ENCODE data around the gene NCAPG2.

NCAPG2 gene

DNA sequence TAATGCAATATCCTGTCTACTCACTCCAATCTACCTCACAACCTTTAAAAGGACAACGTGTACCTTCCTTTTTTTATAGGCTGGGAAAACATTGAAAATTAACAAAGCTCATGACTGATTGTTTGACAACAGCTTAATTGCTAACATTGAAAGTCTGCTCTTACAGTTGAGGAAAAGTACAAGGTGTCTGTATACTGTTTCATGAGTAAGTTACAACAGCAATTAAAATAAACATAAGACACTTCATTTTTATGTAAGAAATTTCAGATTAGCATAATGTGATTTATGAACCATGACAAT is 28.6 kb upstream of the NCAPG2 start:
- Histone ChIP-seq H3K27ac (ENCODE audit: low read length) (no peak overlapping the region), H3K9me3 (ENCODE audit: control insufficient read depth in 2 of 2, low read length in 2 of 2) (no peaks in the 10 kb centered on the region), H3K9ac (ENCODE audit: low read length in 2 of 2) (no peak overlapping the region), H3K4me1 (ENCODE audit: control insufficient read depth, insufficient read depth, low read length) (no peaks in the 10 kb centered on the region), H3K36me3 (ENCODE audit: control insufficient read depth in 2 of 2, insufficient read depth in 2 of 2, low read length in 2 of 2) (peaks cover 39 to 44% of the 10 kb centered on the region in 2 donors), H3K27me3 (ENCODE audit: control insufficient read depth in 1 of 2, insufficient read depth in 2 of 2, low read length in 2 of 2) (no peaks in the 10 kb centered on the region), H3K4me3 (ENCODE audit: low read length in 2 of 2) (no peak overlapping the region)

DNA sequence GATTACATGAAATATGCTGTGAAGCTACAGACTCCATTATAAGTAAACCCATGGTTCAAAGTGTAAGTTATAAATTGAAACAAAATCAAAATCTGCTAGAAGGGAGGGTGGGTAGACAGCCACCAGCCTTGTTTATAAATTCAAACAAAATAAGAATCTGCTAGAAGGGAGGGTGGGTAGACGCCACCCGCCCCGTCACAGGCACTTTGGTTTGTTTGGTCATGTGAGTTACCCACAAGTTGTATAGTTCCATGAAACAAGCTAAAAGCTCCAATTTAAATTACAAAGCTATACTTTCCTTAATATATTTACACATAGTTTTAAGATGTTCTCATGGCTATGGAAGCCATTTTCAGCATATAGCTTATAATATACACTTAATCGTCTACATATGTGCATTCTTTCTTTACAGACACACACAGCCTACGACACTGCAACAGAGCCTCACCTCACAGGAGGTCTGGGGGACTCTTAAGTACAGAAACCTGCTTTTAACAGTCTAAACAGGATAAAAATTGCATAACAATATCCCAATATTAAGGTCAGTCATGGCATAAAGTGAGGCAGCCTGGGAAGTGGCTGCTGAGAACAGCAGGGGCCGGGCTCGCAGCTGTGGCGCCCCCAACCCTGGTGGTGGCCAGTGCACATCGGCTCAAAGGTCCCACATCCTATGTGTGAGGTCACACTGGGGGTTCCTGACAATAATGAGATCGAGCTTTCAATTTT is 28.1 kb upstream of the NCAPG2 start:
- Histone ChIP-seq H3K9me3 (ENCODE audit: control insufficient read depth in 2 of 2, low read length in 2 of 2) (no peaks in the 10 kb centered on the region), H3K27ac (ENCODE audit: low read length) (no peak overlapping the region), H3K4me3 (ENCODE audit: low read length in 2 of 2) (no peak overlapping the region), H3K4me1 (ENCODE audit: control insufficient read depth, insufficient read depth, low read length) (no peaks in the 10 kb centered on the region), H3K9ac (ENCODE audit: low read length in 2 of 2) (no peak overlapping the region), H3K27me3 (ENCODE audit: control insufficient read depth in 1 of 2, insufficient read depth in 2 of 2, low read length in 2 of 2) (no peaks in the 10 kb centered on the region), H3K36me3 (ENCODE audit: control insufficient read depth in 2 of 2, insufficient read depth in 2 of 2, low read length in 2 of 2) (peaks cover 39 to 41% of the 10 kb centered on the region in 2 donors)

DNA sequence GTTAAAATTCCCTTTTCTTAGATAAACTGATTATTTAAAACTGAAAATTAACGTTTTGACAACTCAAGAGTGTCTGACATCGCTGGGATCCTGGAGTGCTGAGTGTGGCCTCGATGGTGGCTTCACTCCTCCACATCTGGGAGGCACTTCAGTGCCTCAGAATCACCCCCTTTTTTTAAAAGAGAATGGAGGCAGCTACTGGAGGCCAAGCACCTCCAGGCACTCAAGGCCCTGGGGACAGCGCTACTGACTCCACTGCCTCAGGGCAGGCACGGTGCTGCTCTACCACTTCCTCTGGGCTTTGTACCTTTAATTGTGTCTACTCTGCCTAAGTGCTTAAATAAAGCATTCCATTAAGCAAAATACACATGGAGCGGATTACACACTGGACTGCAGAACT is 27.2 kb upstream of the NCAPG2 start:
- Histone ChIP-seq H3K27me3 (ENCODE audit: control insufficient read depth in 1 of 2, insufficient read depth in 2 of 2, low read length in 2 of 2) (no peaks in the 10 kb centered on the region), H3K36me3 (ENCODE audit: control insufficient read depth in 2 of 2, insufficient read depth in 2 of 2, low read length in 2 of 2) (peaks cover 33 to 34% of the 10 kb centered on the region in 2 donors), H3K27ac (ENCODE audit: low read length) (no peak overlapping the region), H3K4me3 (ENCODE audit: low read length in 2 of 2) (no peak overlapping the region), H3K4me1 (ENCODE audit: control insufficient read depth, insufficient read depth, low read length) (no peaks in the 10 kb centered on the region), H3K9ac (ENCODE audit: low read length in 2 of 2) (no peak overlapping the region), H3K9me3 (ENCODE audit: control insufficient read depth in 2 of 2, low read length in 2 of 2) (no peaks in the 10 kb centered on the region)

DNA sequence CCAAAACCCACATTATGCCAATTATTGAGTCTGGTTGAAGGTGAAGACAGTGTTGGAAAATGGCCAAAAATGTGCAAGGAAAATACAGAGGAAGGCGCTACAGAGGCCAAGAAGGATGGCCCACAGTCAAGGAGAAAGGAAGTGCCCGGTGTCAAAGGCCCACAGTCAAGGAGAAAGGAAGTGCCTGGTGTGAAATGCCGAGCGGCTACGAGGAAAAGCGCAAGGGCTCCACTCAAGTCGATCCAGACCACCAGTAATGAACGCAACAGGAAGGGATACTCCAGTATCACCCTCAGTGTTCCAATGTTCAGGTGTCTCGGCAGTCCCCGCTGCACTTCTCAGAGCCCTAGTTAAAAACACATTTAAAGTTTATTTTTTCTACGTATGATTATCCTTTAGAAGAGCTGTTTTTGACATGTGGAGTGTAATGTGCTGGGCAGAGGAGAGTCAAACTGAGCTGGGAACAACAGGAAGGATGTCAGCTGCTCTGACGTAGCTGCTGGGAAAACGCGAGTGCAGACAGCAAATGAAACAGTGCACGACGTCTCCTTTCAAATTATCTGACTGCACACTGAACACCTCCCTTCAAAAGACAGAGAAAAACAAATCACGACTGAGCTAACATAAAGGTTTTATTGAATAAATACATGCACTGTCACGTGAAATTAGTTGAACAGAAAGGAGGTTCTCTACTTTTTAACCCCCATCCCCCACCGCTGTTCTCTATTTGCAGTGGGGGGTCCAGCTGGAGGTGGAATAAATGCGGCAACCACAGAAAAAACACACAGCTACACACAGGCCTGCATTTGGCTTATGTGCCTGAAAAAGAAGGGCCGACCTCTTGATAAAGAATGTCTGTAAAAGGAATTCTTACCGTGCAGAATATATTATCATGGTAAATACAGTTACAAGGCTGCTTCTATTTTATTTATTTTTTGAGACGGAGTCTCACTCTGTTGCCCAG is 26.1 kb upstream of the NCAPG2 start:
- Histone ChIP-seq H3K4me3 (ENCODE audit: low read length in 2 of 2) (no peak overlapping the region), H3K36me3 (ENCODE audit: control insufficient read depth in 2 of 2, insufficient read depth in 2 of 2, low read length in 2 of 2) (peaks cover 24 to 31% of the 10 kb centered on the region in 2 donors), H3K9ac (ENCODE audit: low read length in 2 of 2) (no peak overlapping the region), H3K27ac (ENCODE audit: low read length) (peak overlapping the region; percentile 18), H3K9me3 (ENCODE audit: control insufficient read depth in 2 of 2, low read length in 2 of 2) (no peaks in the 10 kb centered on the region), H3K4me1 (ENCODE audit: control insufficient read depth, insufficient read depth, low read length) (no peaks in the 10 kb centered on the region), H3K27me3 (ENCODE audit: control insufficient read depth in 1 of 2, insufficient read depth in 2 of 2, low read length in 2 of 2) (no peaks in the 10 kb centered on the region)

DNA sequence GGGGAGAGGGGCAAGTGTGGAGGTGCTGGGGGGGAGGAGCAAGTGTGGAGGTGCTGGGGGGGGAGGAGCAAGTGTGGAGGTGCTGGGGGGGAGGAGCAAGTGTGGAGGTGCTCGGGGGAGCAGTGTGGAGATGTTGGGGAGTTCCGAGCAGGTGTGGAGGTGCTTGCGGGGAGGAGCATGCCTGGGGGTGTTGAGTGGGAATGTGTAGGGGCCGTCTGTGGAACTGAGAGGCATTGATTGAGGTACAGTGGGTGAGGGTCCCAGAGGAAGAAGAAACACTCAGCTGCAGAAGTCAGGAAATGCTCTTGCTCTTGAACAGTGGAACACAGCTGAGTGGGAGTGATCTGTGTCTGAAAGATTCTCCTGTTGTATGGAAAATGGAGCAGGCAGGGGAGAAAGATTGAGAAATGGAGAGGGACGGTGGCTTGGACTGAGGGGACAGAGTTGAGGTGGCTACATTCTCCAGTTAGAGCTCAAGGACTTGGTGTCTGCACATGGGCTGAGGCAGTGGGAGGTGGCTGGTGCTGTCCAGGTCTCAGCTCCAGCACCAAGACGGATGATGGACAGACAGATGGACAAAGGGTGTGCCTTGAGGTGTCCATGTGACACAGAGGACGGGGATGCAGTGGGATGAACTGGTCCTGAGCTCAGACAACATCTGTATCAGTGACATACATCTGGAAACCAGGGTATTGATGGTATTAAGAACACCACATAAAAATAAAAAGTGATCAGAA is 25.2 kb upstream of the NCAPG2 start:
- no peak overlapping the region for H3K4me3 ChIP-seq (ENCODE audit: low read length in 2 of 2)
- H3K9me3 ChIP-seq (ENCODE audit: control insufficient read depth in 2 of 2, low read length in 2 of 2) = no peaks in the 10 kb centered on the region
- H3K27ac ChIP-seq (ENCODE audit: low read length) = peak overlapping the region; percentile 18
- no peaks in the 10 kb centered on the region for H3K27me3 ChIP-seq (ENCODE audit: control insufficient read depth in 1 of 2, insufficient read depth in 2 of 2, low read length in 2 of 2)
- H3K9ac ChIP-seq (ENCODE audit: low read length in 2 of 2) = no peak overlapping the region
- H3K36me3 ChIP-seq (ENCODE audit: control insufficient read depth in 2 of 2, insufficient read depth in 2 of 2, low read length in 2 of 2) = peaks cover 21 to 25% of the 10 kb centered on the region in 2 donors
- no peaks in the 10 kb centered on the region for H3K4me1 ChIP-seq (ENCODE audit: control insufficient read depth, insufficient read depth, low read length)

DNA sequence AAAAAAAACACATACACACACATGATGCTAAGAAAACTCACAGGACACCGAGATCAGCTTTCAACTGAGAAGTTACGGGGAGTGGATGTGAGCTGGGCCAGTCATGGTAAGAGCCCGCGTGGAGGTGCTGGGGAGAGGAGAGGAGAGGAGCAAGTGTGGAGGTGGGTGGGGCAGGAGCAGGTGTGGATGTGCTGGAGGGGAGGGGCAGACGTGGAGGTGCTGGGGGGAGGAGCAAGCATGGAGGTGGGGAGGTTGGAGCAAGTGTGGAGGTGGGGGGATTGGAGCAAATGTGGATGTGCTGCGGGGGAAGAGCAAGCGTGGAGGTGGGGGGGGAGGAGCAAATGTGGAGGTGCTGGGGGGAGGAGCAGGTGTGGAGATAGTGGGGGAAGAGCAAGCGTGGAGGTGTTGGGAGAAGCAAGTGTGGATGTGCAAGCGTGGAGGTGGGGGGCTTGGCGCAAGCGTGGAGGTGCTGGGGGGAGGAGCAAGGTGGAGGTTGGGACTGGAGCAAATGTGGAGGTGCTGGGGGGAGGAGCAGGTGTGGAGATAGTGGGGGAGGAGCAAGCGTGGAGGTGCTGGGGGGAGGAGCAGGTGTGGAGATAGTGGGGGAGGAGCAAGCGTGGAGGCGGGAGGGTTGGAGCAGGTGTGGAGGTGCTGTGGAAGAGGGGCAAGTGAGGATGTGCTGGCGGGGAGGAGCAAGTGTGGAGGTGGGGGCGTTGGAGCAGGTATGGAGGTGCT is 24.5 kb upstream of the NCAPG2 start:
- Histone ChIP-seq H3K4me3 (ENCODE audit: low read length in 2 of 2) (no peak overlapping the region), H3K9ac (ENCODE audit: low read length in 2 of 2) (no peak overlapping the region), H3K27me3 (ENCODE audit: control insufficient read depth in 1 of 2, insufficient read depth in 2 of 2, low read length in 2 of 2) (no peaks in the 10 kb centered on the region), H3K36me3 (ENCODE audit: control insufficient read depth in 2 of 2, insufficient read depth in 2 of 2, low read length in 2 of 2) (peaks cover 14 to 18% of the 10 kb centered on the region in 2 donors), H3K9me3 (ENCODE audit: control insufficient read depth in 2 of 2, low read length in 2 of 2) (no peaks in the 10 kb centered on the region), H3K27ac (ENCODE audit: low read length) (no peak overlapping the region), H3K4me1 (ENCODE audit: control insufficient read depth, insufficient read depth, low read length) (no peaks in the 10 kb centered on the region)

DNA sequence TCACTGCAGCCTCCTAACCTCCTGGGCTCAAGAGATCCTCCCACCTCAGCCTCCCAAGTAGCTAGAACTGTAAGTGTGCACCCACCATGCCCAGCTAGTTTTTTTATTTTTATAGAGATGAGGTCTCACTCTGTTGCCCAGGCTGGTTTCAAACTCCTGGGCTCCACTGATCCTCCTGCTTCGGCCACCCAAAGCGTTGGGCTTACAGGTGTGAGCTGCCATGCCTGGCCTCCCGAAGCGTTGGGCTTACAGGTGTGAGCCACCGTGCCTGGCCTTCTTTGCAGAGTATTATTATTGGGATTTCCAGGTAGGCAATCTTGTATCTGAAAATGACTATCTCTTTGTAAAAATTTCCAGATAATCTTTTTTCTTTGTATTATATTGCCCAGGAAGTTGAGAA is 23.1 kb upstream of the NCAPG2 start:
- no peak overlapping the region for H3K4me3 ChIP-seq (ENCODE audit: low read length in 2 of 2)
- no peaks in the 10 kb centered on the region for H3K4me1 ChIP-seq (ENCODE audit: control insufficient read depth, insufficient read depth, low read length)
- no peaks in the 10 kb centered on the region for H3K9me3 ChIP-seq (ENCODE audit: control insufficient read depth in 2 of 2, low read length in 2 of 2)
- peaks cover 6 to 13% of the 10 kb centered on the region in 2 donors for H3K36me3 ChIP-seq (ENCODE audit: control insufficient read depth in 2 of 2, insufficient read depth in 2 of 2, low read length in 2 of 2)
- H3K9ac ChIP-seq (ENCODE audit: low read length in 2 of 2) = no peak overlapping the region
- H3K27me3 ChIP-seq (ENCODE audit: control insufficient read depth in 1 of 2, insufficient read depth in 2 of 2, low read length in 2 of 2) = no peaks in the 10 kb centered on the region
- no peak overlapping the region for H3K27ac ChIP-seq (ENCODE audit: low read length)

DNA sequence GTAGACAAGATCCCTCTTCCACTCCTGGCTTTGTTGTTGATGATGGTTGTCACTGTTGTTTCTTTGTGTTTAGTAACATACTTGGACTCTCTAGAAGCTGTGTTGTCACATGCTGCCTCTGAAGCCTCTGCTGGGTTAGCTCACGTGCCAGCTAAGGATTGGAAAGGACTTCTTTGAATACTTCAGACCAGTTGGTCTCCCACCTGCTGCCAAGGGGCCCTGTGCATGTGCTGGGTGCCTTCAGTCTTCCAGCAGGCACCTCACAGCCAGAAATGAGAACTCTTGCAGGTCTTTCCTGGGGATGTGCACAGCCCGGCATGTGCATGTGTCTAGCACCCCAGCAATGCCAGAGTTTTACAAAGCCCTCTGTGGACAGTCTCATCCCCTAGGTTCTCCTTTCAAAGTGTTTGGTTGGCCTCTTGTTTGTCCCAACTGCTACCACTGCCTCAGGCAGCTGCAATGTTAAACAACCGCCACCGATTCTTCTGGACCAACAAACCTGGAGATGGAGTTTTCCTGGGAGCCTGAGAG is 21.7 kb upstream of the NCAPG2 start:
- H3K36me3 ChIP-seq (ENCODE audit: control insufficient read depth in 2 of 2, insufficient read depth in 2 of 2, low read length in 2 of 2) = peaks cover 5 to 6% of the 10 kb centered on the region in 2 donors
- H3K4me1 ChIP-seq (ENCODE audit: control insufficient read depth, insufficient read depth, low read length) = no peaks in the 10 kb centered on the region
- no peaks in the 10 kb centered on the region for H3K27me3 ChIP-seq (ENCODE audit: control insufficient read depth in 1 of 2, insufficient read depth in 2 of 2, low read length in 2 of 2)
- no peak overlapping the region for H3K4me3 ChIP-seq (ENCODE audit: low read length in 2 of 2)
- no peak overlapping the region for H3K9ac ChIP-seq (ENCODE audit: low read length in 2 of 2)
- H3K27ac ChIP-seq (ENCODE audit: low read length) = no peak overlapping the region
- H3K9me3 ChIP-seq (ENCODE audit: control insufficient read depth in 2 of 2, low read length in 2 of 2) = no peaks in the 10 kb centered on the region

DNA sequence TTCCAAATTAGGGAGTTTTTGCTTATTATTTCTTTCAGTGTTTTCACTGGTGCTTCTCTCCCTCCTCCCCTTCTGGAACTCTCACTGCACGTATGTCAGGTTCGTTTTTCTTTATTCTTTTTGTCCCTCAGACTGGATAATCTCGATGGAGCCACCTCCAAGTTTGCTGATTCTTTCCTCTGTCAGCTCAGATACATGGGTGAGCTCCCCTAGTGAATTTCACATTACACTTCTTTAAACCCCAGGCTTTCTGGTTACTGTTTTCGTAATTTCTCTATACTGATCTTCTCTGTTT is 20.8 kb upstream of the NCAPG2 start:
- no peaks in the 10 kb centered on the region for H3K4me1 ChIP-seq (ENCODE audit: control insufficient read depth, insufficient read depth, low read length)
- H3K36me3 ChIP-seq (ENCODE audit: control insufficient read depth in 2 of 2, insufficient read depth in 2 of 2, low read length in 2 of 2) = peaks cover 1 to 5% of the 10 kb centered on the region in 2 donors
- H3K9me3 ChIP-seq (ENCODE audit: control insufficient read depth in 2 of 2, low read length in 2 of 2) = no peaks in the 10 kb centered on the region
- H3K9ac ChIP-seq (ENCODE audit: low read length in 2 of 2) = no peak overlapping the region
- no peak overlapping the region for H3K4me3 ChIP-seq (ENCODE audit: low read length in 2 of 2)
- no peak overlapping the region for H3K27ac ChIP-seq (ENCODE audit: low read length)
- H3K27me3 ChIP-seq (ENCODE audit: control insufficient read depth in 1 of 2, insufficient read depth in 2 of 2, low read length in 2 of 2) = no peaks in the 10 kb centered on the region

Measured in stomach smooth muscle (tissue), 2 donors.